Keratinocyte (primary cell): ENCODE results near the gene SVOP. TPM values are rescaled to one million over a fixed set of nuclear protein-coding genes. Genes with fewer than 3 reads are reported as not detected.

Experiments used
- DNase-seq: peaks from one replicate; pipeline ENCODE4 v3.0.0-alpha.2; 2011; ENCODE audit warnings: low read depth, missing footprints, low spot score
- FAIRE-seq: peaks from 2 replicates; lab custom pipeline; 2011; peaks lifted over from hg19 to GRCh38; lab: Jason Lieb, UNC
- H2AFZ ChIP-seq: 2 replicates; pipeline ENCODE4 v1.6.0; 2012; ENCODE audit warnings: low read length, control low read depth, inconsistent platforms; ENCODE audit not compliant: control insufficient read depth
- H3K27ac ChIP-seq: 2 replicates; pipeline ENCODE4 v1.5.1; 2011; ENCODE audit warnings: low read length; ENCODE audit not compliant: control insufficient read depth, insufficient read depth
- H3K27me3 ChIP-seq: 3 replicates; pipeline ENCODE4 v1.6.0; 2011; ENCODE audit warnings: low read length; ENCODE audit not compliant: control insufficient read depth, insufficient read depth; ENCODE audit errors: extremely low read depth
- H3K36me3 ChIP-seq, 2 experiments: 2 replicates in 1 of 2; 3 replicates in 1 of 2; pipeline ENCODE4 v1.5.1; 2011; ENCODE audit warnings: low read length in 2 of 2, mild to moderate bottlenecking in 1 of 2; ENCODE audit not compliant: control insufficient read depth in 2 of 2, insufficient read depth in 2 of 2; ENCODE audit errors: extremely low read depth in 1 of 2
- H3K4me1 ChIP-seq: 3 replicates; pipeline ENCODE4 v1.5.1; 2011; ENCODE audit warnings: low read length; ENCODE audit not compliant: control insufficient read depth, insufficient read depth; ENCODE audit errors: extremely low read depth
- H3K4me2 ChIP-seq: 3 replicates; pipeline ENCODE4 v1.6.0; 2011; ENCODE audit warnings: low read depth, low read length; ENCODE audit not compliant: control insufficient read depth, insufficient read depth; ENCODE audit errors: extremely low read depth
- H3K4me3 ChIP-seq, 3 experiments: fragments of 200-600 bp in 1 of 3; sonication (generic) in 1 of 3; 2 replicates in 2 of 3; 3 replicates in 1 of 3; pipeline ENCODE4 v1.5.1; 2011 to 2016; ENCODE audit warnings: low read length in 3 of 3, mild to moderate bottlenecking in 3 of 3, control low read depth in 2 of 3, inconsistent platforms in 1 of 3, low read depth in 1 of 3, mixed read lengths in 1 of 3, mixed run types in 1 of 3, moderate library complexity in 1 of 3; ENCODE audit not compliant: control insufficient read depth in 2 of 3, insufficient read depth in 2 of 3; ENCODE audit errors: extremely low read depth in 1 of 3
- H3K79me2 ChIP-seq: 2 replicates; pipeline ENCODE4 v1.6.0; 2012; ENCODE audit warnings: low read length; ENCODE audit not compliant: control insufficient read depth, insufficient read depth
- H3K9ac ChIP-seq: 3 replicates; pipeline ENCODE4 v1.6.0; 2011; ENCODE audit warnings: low read length; ENCODE audit not compliant: control insufficient read depth, insufficient read depth; ENCODE audit errors: extremely low read depth
- H3K9me1 ChIP-seq: 3 replicates; pipeline ENCODE4 v1.6.0; 2011; ENCODE audit warnings: low read length; ENCODE audit not compliant: control insufficient read depth, insufficient read depth; ENCODE audit errors: extremely low read depth
- H3K9me3 ChIP-seq: 2 replicates; pipeline ENCODE4 v1.5.1; 2012; ENCODE audit warnings: low read depth, low read length; ENCODE audit not compliant: control insufficient read depth
- H4K20me1 ChIP-seq: 3 replicates; pipeline ENCODE4 v1.6.0; 2011; ENCODE audit warnings: low read length; ENCODE audit not compliant: control insufficient read depth, insufficient read depth; ENCODE audit errors: extremely low read depth
- EZH2 ChIP-seq: IDR thresholded peaks from one replicate; pipeline ENCODE4 v1.6.1; 2012; ENCODE audit warnings: inconsistent platforms, mild to moderate bottlenecking, low read length, moderate library complexity
- dilution Hi-C: fragments of 300-500 bp; cut with MboI; formaldehyde crosslinking; loops from one replicate; pipeline ENCODE4 v1.7.0; 2020; ENCODE audit warnings: low sequenced_read_pairs; ENCODE audit not compliant: extremely low pct_ligation_motif_present
- polyA plus RNA-seq, 5 experiments: library from polyadenylated mRNA; depleted of rRNA in 3 of 5; stranded (reverse) in 3 of 5; stranded (forward) in 1 of 5; unstranded in 1 of 5; fragments of >200 nt; gene quantifications; 1 replicate in 1 of 5; 2 replicates in 3 of 5; 3 replicates in 1 of 5; pipeline versions ENCODE4 v1.2.1 to v1.2.3, GENCODE V29; 2011 to 2012; ENCODE audit warnings: missing spikeins in 2 of 5, low read depth in 1 of 5, low replicate concordance in 1 of 5
- TF ChIP-seq, protein P1 (sequence below), 3 experiments: IDR thresholded peaks in 1 of 3; conservative IDR thresholded peaks in 1 of 3; optimal IDR thresholded peaks in 1 of 3; 2 replicates in 2 of 3; 3 replicates in 1 of 3; pipeline versions ENCODE3 to v1.5.1; 2011; ENCODE audit warnings: low read length in 3 of 3, mild to moderate bottlenecking in 3 of 3, moderate library complexity in 2 of 3, control low read depth in 1 of 3, inconsistent platforms in 1 of 3; ENCODE audit not compliant: insufficient read depth in 2 of 3; ENCODE audit errors: extremely low read depth in 1 of 3

The SVOP gene
- polyA plus RNA-seq, 1 donor (not counting 4 experiments of a cell fraction or from before 2014, with no cell fraction given) = not detected

DNA sequence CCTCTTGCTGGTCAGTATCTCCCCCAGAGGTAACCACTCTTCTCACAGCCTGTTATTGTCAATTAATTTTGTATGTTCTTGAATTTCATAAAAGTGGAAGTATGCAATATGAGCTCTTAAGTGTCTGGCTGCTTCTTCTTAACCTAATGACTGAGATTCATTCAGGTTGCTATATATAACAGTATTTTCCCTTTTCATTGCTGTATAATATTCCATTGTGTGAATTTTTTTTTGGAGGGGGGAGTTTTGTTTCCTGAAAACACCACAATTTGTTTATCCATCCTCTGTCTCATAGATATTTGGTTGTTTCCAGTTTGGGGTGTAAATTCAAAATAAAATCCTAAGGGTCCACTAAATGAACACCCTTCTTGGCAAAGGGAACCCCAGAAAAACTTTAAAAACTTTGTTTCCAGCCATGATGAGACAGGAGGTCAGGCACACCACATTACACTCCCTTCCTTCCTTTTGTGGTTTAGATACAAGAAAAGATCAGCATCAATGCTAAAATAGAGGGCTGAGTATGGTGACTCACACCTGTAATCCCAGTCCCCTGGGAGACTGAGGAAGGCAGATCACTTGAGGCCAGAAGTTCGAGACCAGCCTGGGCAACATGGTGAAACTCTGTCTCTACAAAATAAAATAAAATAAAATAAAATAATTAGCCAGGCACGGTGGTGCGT, 145.0 kb downstream of the SVOP start:
- Histone ChIP-seq H3K27me3 (no peaks in the 10 kb centered on the region), H3K79me2 (no peaks in the 10 kb centered on the region), H3K9me1 (no peaks in the 10 kb centered on the region), H2AFZ (no peak overlapping the region), H4K20me1 (no peaks in the 10 kb centered on the region), H3K4me3 (no peak overlapping the region), H3K27ac (no peak overlapping the region), H3K9ac (no peak overlapping the region), H3K36me3 (no peaks in the 10 kb centered on the region), H3K4me1 (no peaks in the 10 kb centered on the region), H3K4me2 (no peak overlapping the region), H3K9me3 (no peaks in the 10 kb centered on the region)
- dilution Hi-C loops = no loop called here
- FAIRE-seq = no peak
- no peak for DNase-seq
- TF ChIP-seq, protein P1, sequence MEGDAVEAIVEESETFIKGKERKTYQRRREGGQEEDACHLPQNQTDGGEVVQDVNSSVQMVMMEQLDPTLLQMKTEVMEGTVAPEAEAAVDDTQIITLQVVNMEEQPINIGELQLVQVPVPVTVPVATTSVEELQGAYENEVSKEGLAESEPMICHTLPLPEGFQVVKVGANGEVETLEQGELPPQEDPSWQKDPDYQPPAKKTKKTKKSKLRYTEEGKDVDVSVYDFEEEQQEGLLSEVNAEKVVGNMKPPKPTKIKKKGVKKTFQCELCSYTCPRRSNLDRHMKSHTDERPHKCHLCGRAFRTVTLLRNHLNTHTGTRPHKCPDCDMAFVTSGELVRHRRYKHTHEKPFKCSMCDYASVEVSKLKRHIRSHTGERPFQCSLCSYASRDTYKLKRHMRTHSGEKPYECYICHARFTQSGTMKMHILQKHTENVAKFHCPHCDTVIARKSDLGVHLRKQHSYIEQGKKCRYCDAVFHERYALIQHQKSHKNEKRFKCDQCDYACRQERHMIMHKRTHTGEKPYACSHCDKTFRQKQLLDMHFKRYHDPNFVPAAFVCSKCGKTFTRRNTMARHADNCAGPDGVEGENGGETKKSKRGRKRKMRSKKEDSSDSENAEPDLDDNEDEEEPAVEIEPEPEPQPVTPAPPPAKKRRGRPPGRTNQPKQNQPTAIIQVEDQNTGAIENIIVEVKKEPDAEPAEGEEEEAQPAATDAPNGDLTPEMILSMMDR (optimal IDR thresholded peaks at IDR 0.05 in 1 of 3, IDR thresholded peaks at IDR 0.05 in 1 of 3, conservative IDR thresholded peaks at IDR 0.05 in 1 of 3; ENCODE audit: extremely low read depth in 1 of 3, insufficient read depth in 2 of 3, low read length in 3 of 3) = no peak
- TF ChIP-seq EZH2 = no peak

DNA sequence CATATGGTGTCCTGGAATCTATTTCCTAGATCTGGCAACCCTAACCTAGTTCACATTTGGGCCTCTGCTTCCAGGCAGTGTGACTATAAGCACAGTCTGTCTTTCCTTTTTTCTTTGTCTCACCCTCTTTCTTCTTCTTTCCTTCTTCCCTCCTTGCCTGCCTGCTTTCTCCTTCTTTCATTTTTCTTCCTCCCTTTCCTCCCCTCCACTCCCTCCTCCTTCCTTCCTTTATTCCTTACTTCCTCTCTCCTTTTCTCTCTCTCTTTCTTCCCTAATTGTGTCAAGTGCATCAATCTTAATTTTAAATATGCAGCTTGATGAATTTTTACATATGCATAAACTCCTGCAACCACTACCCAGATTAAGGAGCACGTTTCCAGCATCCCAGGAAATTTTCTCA, 145.6 kb downstream of the SVOP start:
- H2AFZ ChIP-seq = no peak overlapping the region
- H3K79me2 ChIP-seq = no peaks in the 10 kb centered on the region
- H3K9me1 ChIP-seq = no peaks in the 10 kb centered on the region
- H3K4me3 ChIP-seq = no peak overlapping the region
- H4K20me1 ChIP-seq = no peaks in the 10 kb centered on the region
- dilution Hi-C loops = no loop called here
- H3K9me3 ChIP-seq = no peaks in the 10 kb centered on the region
- TF ChIP-seq, protein P1 (optimal IDR thresholded peaks at IDR 0.05 in 1 of 3, IDR thresholded peaks at IDR 0.05 in 1 of 3, conservative IDR thresholded peaks at IDR 0.05 in 1 of 3; ENCODE audit: extremely low read depth in 1 of 3, insufficient read depth in 2 of 3, low read length in 3 of 3) = no peak
- no peak for TF ChIP-seq EZH2
- no peaks in the 10 kb centered on the region for H3K4me1 ChIP-seq
- H3K36me3 ChIP-seq = no peaks in the 10 kb centered on the region
- H3K27me3 ChIP-seq = no peaks in the 10 kb centered on the region
- no peak for FAIRE-seq
- H3K9ac ChIP-seq = no peak overlapping the region
- no peak for DNase-seq
- H3K4me2 ChIP-seq = no peak overlapping the region
- no peak overlapping the region for H3K27ac ChIP-seq
